Measurements from ENCODE around the gene FANCC.

FANCC gene

GRCh38 chr9:95317119-95317892, at the start of gene FANCC:
Gene FANCC (minus strand): TSS chr9:95317709. CDS start chr9:95249291, 68,418 bp downstream.
- DNase-seq (ENCODE audit: low spot score): peak; percentile 92
- TF ChIP-seq, protein P1, sequence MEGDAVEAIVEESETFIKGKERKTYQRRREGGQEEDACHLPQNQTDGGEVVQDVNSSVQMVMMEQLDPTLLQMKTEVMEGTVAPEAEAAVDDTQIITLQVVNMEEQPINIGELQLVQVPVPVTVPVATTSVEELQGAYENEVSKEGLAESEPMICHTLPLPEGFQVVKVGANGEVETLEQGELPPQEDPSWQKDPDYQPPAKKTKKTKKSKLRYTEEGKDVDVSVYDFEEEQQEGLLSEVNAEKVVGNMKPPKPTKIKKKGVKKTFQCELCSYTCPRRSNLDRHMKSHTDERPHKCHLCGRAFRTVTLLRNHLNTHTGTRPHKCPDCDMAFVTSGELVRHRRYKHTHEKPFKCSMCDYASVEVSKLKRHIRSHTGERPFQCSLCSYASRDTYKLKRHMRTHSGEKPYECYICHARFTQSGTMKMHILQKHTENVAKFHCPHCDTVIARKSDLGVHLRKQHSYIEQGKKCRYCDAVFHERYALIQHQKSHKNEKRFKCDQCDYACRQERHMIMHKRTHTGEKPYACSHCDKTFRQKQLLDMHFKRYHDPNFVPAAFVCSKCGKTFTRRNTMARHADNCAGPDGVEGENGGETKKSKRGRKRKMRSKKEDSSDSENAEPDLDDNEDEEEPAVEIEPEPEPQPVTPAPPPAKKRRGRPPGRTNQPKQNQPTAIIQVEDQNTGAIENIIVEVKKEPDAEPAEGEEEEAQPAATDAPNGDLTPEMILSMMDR (IDR thresholded peaks at IDR 0.05; ENCODE audit: extremely low read depth, missing control alignments): no peak

DNA sequence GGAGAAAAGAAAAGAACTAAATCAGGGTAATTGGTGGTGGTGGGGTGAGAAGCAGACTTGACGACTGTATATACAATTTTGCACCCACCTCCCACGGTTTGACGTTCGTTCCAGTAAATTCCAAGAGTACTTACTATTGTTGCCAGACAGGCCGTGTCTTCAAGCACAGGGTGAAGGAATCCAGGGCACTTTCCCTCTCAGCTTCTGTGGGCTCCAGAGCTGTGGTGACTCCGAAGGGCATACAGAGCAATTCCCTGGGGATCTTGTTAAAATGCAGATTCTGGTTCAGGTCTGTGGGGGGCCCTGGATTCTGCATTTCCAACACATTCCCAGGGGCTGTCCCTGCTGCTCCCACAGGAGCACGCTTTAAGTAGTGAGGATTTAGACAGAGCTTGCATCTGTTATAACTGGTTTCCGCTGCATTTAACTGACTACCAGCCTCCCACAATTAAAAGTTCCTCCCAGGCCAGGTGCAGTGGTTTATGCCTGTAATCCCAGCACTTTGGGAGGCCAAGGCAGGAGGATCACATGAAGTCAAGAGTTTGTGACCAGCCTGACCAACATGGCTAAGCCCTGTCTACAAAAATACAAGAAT, 49.3 kb upstream of the FANCC start:
- DNase-seq (ENCODE audit: low spot score): no peak
- TF ChIP-seq, protein P1 (IDR thresholded peaks at IDR 0.05; ENCODE audit: extremely low read depth, missing control alignments): no peak

DNA sequence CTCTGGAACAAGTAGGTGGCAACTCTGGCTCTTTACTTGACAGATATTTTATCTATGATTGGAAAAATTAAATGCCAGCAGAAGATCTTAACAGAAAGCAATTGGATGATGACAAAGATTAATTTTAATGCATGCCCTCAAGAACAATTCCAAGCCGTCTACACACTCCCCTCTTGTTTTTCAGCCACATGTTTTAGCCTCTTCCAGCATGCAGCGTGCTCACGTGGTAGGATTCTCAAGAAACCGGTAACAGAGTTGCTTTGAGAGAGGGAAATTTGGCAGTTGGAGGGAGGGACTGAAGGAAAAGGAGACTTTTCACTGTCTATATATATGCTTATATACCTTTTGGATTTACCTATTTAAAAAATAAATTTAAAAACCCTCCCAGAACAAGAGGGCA, 48.3 kb upstream of the FANCC start:
- DNase-seq (ENCODE audit: low spot score): no peak
- TF ChIP-seq, protein P1 (IDR thresholded peaks at IDR 0.05; ENCODE audit: extremely low read depth, missing control alignments): no peak

- DNase-seq (ENCODE audit: low spot score): no peak
- TF ChIP-seq, protein P1 (IDR thresholded peaks at IDR 0.05; ENCODE audit: extremely low read depth, missing control alignments): no peak
Measured at GRCh38 chr9:95363051-95363841, 45.7 kb upstream of the FANCC start.

DNA sequence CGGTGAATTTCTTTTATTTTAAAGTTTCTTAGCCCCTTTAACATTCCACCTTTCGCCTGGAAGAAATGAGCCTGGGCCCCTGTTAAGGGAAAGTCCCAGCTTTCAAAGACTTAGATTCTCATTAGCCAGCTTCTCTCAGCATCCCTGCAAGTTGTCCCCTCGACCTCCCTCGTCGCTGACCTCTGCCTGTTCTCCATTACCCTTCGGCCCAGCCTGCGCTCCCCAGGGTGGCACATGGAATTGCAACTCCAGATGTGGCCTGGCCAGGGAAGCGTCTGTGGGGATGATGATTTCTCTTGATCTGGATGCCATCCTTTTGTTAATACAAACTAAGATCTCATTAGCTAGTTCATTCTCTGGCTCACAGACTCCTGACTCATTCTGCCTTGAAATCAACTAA, 43.4 kb upstream of the FANCC start:
- TF ChIP-seq, protein P1 (IDR thresholded peaks at IDR 0.05; ENCODE audit: extremely low read depth, missing control alignments): no peak
- no peak for DNase-seq (ENCODE audit: low spot score)

GRCh38 chr9:95357316-95357715, 39.8 kb upstream of the FANCC start:
- DNase-seq (ENCODE audit: low spot score): no peak
- TF ChIP-seq, protein P1 (IDR thresholded peaks at IDR 0.05; ENCODE audit: extremely low read depth, missing control alignments): no peak

- TF ChIP-seq, protein P1 (IDR thresholded peaks at IDR 0.05; ENCODE audit: extremely low read depth, missing control alignments): no peak
- no peak for DNase-seq (ENCODE audit: low spot score)
Measured at GRCh38 chr9:95355500-95355899, 38.0 kb upstream of the FANCC start.

Data from GM20000 (cell line).